Ectodermal cell (in vitro differentiated cells): ENCODE results near the gene DHRS11.
"Not testable (repeated sequence)": the region's sequence is repeated elsewhere in the genome, so short reads cannot be mapped to it uniquely, and the experiment has no call there.

Experiments used
- H3K27ac ChIP-seq: 2 replicates; pipeline ENCODE4 v1.7.0; 2013; ENCODE audit warnings: mild to moderate bottlenecking, low read depth, low read length; ENCODE audit not compliant: insufficient read depth, poor library complexity, severe bottlenecking
- H3K27me3 ChIP-seq: 2 replicates; pipeline ENCODE4 v1.7.0; 2013; ENCODE audit warnings: mild to moderate bottlenecking, low read length; ENCODE audit not compliant: insufficient read depth, control insufficient read depth, poor library complexity, severe bottlenecking
- H3K36me3 ChIP-seq: one replicate; pipeline ENCODE4 v1.7.0; 2013; ENCODE audit warnings: low read length; ENCODE audit not compliant: control insufficient read depth, insufficient read depth
- H3K4me1 ChIP-seq: one replicate; pipeline ENCODE4 v1.7.0; 2013; ENCODE audit warnings: low read length; ENCODE audit not compliant: control insufficient read depth, insufficient read depth
- H3K4me3 ChIP-seq: 2 replicates; pipeline ENCODE4 v1.7.0; 2013; ENCODE audit warnings: low read depth, low read length, control low read depth; ENCODE audit not compliant: insufficient read depth
- H3K9me3 ChIP-seq: 2 replicates; pipeline ENCODE4 v1.7.0; 2013; ENCODE audit warnings: mild to moderate bottlenecking, low read length, moderate library complexity; ENCODE audit not compliant: control insufficient read depth
- WGBS, 2 experiments: methylation state at CpG; one replicate each; pipeline ENCODE4 v1.1.7; 2013; ENCODE audit warnings: missing lambda C conversion rate in 2 of 2; 5-methylcytosine and 5-hydroxymethylcytosine counted together

DHRS11 gene

DNA sequence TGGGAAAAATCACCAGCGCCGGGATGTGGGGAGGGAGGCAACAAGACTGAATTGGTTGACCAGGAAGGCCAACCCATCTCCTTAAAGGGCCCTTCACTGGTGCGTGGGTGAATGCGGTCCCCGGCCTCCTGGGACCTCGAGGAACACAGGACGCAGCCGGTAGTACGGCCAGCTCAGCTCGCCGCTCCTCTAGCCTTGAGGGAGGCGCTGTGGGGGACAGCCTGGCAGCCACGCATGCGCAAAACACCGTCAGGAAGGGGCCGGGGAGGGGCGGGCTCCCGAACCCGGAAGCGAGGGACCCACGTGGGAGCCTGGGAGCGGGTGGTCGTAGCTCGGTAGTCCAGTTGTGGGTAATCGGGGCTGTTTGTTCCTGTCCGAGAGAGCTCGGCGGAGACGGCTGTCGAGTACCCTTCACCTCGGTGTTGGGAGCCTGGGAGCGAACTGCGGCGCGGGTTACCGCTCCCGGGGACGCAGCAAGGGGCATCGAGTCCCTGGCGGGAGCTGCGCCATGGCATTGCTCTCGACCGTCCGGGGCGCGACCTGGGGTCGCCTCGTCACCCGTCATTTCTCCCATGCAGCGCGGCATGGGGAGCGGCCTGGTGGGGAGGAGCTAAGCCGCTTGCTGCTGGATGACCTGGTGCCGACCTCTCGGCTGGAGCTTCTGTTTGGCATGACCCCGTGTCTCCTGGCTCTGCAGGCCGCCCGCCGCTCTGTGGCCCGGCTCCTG lies 9.8 kb downstream of the DHRS11 start, which contains the start of gene MRM1:
MRM1 (plus strand) TSS at position 281 of the 727 bp plus-strand sequence; CDS start at position 509, 228 bp downstream.
- peak within 1 kb of the TSS; percentile 27 for H3K27ac ChIP-seq
- H3K4me3 ChIP-seq = peak within 1 kb of the TSS; percentile 86
- H3K36me3 ChIP-seq = no peaks in the 10 kb centered on the region
- WGBS, 2 experiments = 0 to 1% methylated on average over 60 of the region's 60 CpGs
- peaks cover 10% of the 10 kb centered on the region for H3K27me3 ChIP-seq
- H3K9me3 ChIP-seq = no peaks in the 10 kb centered on the region
- H3K4me1 ChIP-seq = peaks cover 9% of the 10 kb centered on the region

DNA sequence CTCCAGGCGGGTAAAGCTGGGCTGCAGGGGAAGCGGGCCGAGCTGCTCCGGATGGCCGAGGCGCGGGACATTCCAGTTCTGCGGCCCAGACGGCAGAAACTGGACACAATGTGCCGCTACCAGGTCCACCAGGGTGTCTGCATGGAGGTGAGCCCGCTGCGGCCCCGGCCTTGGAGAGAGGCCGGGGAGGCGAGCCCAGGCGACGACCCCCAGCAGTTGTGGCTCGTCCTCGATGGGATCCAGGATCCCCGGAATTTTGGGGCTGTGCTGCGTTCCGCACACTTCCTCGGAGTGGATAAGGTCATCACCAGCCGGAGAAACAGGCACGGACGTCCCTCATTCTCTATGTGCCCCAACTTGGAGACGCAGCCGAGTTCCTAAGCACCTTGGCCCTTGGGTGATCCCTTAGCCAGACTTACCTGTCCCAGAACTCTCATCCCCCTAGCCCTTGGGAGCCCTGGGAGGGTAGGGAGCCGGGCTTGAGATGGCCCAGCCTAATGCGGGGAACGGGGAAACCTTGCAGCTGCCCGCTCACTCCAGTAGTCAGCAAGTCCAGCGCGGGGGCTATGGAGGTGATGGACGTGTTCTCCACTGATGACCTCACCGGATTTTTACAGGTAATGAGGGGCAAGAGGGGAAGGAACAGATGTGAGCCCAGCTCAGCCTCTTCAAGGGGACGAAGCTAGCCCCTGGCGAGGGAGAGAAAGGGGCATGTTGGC lies 10.5 kb downstream of the DHRS11 start:
- Histone ChIP-seq H3K36me3 (no peaks in the 10 kb centered on the region), H3K4me3 (peak overlapping the region; percentile 86), H3K9me3 (no peaks in the 10 kb centered on the region), H3K27me3 (peaks cover 10% of the 10 kb centered on the region), H3K27ac (no peak overlapping the region), H3K4me1 (peaks cover 9% of the 10 kb centered on the region)
- WGBS, 2 experiments = 1 to 2% methylated on average over 38 of the region's 38 CpGs

DNA sequence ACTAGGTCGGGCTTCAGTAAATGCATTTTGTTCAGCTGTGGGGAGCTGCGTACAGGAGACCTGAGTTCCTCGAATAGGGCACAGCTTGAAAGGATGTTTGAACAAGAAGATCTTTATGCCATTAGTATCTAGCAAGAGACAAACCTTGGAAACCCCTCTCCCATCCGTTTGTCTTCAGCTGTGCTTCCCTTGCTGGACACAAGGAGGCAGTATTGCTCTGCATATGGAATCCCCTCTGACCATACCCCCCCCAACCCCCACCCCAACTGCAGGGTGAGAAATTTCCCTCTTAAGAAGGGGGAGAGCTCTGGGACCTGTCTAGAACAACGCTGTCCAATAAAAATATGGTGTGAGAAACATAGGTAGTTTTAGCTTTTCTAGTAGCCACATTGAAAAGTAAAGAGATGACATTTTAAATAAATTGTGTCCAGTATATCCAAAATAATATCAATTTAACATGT lies 11.3 kb downstream of the DHRS11 start:
- H3K9me3 ChIP-seq = no peaks in the 10 kb centered on the region
- H3K4me3 ChIP-seq = peak overlapping the region; percentile 86
- H3K4me1 ChIP-seq = peaks cover 9% of the 10 kb centered on the region
- WGBS, 2 experiments = 1 to 5% methylated on average over 5 of the region's 5 CpGs
- no peak overlapping the region for H3K27ac ChIP-seq
- no peaks in the 10 kb centered on the region for H3K36me3 ChIP-seq
- H3K27me3 ChIP-seq = peaks cover 10% of the 10 kb centered on the region

DNA sequence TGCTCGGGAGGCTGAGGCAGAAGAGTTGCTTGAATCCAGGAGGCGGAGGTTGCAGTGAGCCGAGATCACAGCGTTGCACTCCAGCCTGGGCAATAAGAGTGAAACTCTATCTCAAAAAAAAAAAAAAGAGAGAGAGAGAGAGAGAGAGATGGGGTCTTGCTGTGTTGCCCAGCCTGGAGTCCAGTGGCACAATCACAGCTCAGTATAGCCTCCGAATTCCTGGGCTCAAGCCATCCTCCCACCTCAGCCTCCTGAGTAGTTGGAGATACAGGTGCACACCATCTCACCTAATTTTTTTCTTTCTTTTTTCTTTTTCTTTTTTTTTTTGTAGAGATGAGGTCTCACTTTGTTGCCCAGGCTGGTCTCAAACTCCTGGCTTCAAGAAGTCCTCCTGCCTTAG lies 13.3 kb downstream of the DHRS11 start:
- H3K36me3 ChIP-seq, H3K9me3 ChIP-seq, H3K27me3 ChIP-seq, H3K4me1 ChIP-seq, H3K4me3 ChIP-seq, H3K27ac ChIP-seq: not testable (repeated sequence)
- 97 to 98% methylated on average over 5 of the region's 5 CpGs for WGBS, 2 experiments

DNA sequence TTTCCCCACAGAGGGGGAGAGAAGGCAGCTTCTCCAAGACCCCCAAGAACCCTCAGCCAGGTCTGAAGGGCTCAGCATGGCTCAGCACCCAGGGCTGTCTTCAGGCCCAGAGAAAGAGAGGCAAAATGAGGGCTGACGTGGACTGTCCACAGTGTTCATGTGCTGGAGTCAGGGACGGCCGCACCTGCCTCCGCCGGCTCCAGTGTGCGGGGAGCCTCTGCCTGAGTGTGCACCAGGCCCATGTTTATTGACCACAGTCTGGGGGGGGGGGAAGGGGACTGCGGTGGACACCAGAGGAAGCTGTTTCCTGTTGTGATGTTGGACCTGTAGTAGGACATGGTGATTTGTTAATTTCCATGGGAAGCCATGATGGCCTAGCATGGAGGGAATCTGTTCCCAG lies 16.6 kb downstream of the DHRS11 start:
- Histone ChIP-seq H3K36me3 (no peaks in the 10 kb centered on the region), H3K27ac (no peak overlapping the region), H3K4me1 (no peaks in the 10 kb centered on the region), H3K9me3 (no peaks in the 10 kb centered on the region), H3K27me3 (no peaks in the 10 kb centered on the region), H3K4me3 (no peak overlapping the region)
- WGBS, 2 experiments = 96% methylated on average over 7 of the region's 7 CpGs

DNA sequence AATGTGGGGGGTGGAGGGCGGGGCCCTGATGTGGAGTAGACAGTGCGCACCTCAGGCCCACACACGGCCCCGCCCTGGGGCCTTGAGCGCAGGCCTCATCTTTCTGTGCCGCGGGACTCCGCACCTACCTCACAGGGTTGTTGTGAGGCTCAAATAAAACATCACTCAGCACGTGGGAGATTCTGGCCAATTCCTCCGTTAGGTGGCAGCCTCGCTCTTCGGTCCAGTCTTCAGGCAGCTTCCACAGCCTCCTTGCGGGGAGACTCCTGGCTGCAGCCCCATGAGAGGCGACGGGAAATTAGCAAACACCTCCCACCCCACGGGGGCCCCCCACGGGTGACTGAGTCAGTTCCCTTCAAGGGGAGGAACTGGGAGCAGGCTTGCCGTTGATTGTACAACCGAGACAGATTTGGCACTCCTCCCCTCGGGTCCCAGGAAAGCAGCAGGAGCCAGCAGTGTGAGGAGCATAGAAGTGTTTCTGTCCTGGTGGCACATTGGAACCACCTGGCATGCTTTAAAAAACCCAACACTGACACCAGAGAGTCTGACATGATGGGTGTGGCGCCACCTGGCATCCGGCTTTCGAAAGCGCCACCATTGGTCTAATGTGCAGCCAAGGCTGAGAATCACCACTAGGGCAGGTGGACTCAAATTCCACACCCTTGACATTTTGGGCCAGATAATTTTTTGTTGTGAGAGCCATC lies 17.3 kb downstream of the DHRS11 start:
- Histone ChIP-seq H3K27ac (no peak overlapping the region), H3K9me3 (no peaks in the 10 kb centered on the region), H3K4me1 (peaks cover under 1% of the 10 kb centered on the region), H3K4me3 (no peak overlapping the region), H3K36me3 (no peaks in the 10 kb centered on the region), H3K27me3 (no peaks in the 10 kb centered on the region)
- WGBS, 2 experiments = 76 to 77% methylated on average over 24 of the region's 24 CpGs

DNA sequence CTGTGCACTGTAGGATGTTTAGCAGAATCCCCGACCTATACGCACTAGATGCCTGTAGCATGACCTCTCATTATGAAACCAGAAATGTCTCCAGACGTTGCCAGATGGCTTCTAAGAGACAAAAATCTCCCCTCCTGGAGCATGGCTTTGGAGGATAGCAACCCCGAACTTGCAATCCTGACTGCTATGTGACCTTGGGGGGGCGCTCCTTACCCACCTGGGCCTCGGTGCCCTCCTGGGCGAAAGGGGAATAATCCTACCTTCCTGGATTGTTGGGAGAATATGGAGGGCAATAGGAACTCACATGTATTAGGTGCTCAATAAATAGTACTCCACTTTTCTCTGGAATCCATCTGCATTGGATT lies 17.8 kb downstream of the DHRS11 start:
- WGBS, 2 experiments = 89 to 92% methylated on average over 7 of the region's 7 CpGs
- Histone ChIP-seq H3K4me3 (no peak overlapping the region), H3K4me1 (peaks cover 6% of the 10 kb centered on the region), H3K36me3 (no peaks in the 10 kb centered on the region), H3K27me3 (no peaks in the 10 kb centered on the region), H3K27ac (no peak overlapping the region), H3K9me3 (no peaks in the 10 kb centered on the region)

DNA sequence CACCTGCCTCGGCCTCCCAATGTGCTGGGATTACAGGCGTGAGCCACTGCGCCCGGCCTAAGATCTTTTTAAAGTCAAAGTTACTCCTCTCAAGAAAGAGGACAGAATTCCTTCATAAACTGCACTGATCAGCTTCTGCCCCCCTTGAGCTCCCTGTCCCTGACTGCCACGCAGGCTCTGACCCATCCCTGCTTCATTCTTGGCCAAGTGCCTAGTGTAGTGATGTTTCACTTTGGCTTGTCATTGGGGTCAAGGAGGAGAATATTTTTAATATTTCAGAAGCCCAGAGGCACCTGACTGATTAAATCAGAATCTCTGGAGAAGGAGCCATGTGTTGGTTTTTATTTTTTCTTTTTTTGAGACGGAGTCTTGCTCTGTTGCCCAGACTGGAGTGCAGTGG lies 18.8 kb downstream of the DHRS11 start:
- 86% methylated on average over 6 of the region's 6 CpGs for WGBS, 2 experiments
- Histone ChIP-seq H3K4me1 (peaks cover 14% of the 10 kb centered on the region), H3K4me3 (no peak overlapping the region), H3K9me3 (no peaks in the 10 kb centered on the region), H3K27ac (no peak overlapping the region), H3K36me3 (no peaks in the 10 kb centered on the region), H3K27me3 (no peaks in the 10 kb centered on the region)

DNA sequence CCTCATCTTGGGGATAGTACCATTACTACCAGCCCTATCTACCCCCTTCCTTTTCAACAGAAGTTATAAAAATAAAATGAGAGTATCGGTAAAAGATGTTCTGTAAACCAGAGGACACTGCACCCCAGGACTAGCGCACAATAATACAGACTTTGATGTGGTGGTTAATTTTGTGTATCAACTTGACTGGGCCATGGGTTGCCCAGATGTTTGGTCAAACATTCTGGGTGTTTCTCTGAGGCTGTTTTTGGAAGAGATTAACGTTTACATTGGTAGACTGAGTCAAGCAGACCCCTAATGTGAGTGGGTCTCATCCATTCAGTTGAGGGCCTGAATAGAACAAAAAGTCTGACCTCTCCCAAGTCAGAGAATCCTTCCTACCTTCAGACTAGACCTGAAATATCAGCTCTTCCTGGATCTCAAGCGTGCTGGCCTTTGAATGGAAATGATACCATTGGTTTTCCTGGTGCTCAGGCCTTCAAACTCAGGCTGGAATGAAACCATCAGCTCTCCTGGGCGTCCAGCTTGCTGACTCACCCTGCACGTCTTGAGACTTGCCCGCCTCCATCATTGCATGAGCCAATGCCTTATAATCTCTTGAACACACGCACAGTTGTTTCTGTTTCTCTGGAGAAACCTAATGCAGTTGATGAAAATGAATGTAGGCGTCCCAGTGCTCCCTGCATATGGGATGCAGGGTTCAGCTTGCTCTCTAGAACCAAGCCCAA lies 19.8 kb downstream of the DHRS11 start:
- H3K36me3 ChIP-seq = no peaks in the 10 kb centered on the region
- H3K9me3 ChIP-seq = no peaks in the 10 kb centered on the region
- H3K27ac ChIP-seq = no peak overlapping the region
- H3K27me3 ChIP-seq = no peaks in the 10 kb centered on the region
- WGBS, 2 experiments = 89 to 90% methylated on average over 9 of the region's 9 CpGs
- H3K4me1 ChIP-seq = peaks cover 14% of the 10 kb centered on the region
- no peak overlapping the region for H3K4me3 ChIP-seq
